GM18520 (cell line): ENCODE results near the gene ITGAL.

Experiments
- ATAC-seq: cut with Tn5 transposase; IDR thresholded peaks from one replicate; pipeline ENCODE4 v1.9.1; 2021; ENCODE audit not compliant: unreplicated experiment

Gene ITGAL

DNA sequence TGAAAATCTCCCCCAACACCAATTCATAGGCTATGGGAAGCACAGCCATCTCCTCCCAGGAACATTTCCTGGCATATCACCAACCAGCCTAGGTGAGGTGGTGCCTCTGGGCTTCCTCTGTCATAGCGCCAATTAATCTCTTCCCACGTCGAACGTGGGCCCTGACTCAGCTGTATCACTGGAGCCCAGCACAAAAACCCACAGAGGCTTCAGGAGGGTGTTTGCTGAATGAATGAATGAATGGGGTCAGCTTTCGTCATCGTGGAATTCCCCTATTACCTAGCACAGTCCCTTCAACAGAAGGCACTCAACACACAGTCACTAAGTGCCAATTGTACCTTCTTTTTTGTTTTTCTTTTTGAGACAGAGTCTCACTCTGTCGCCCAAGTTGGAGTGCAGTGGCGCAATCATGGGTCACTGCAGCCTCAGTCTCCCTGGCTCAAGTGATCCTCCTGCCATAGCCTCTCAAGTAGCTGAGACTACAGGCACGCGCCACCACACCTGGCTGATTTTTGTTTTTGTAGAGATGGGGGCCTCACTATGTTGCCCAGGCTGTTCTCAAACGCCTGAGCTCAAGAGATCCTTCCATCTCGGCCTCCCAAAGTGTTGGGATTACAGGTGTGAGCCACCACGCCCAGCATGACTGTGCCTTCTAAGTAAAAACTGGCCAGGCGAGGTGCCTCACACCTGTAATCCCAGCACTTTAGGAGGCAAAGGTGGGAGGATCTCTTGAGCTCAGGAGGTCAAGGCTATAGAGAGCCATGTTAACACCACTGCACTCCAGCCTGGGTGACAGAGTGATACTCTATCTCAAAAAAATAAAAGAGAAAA is 94.8 kb downstream of the ITGAL start:
- ATAC-seq = no peak

DNA sequence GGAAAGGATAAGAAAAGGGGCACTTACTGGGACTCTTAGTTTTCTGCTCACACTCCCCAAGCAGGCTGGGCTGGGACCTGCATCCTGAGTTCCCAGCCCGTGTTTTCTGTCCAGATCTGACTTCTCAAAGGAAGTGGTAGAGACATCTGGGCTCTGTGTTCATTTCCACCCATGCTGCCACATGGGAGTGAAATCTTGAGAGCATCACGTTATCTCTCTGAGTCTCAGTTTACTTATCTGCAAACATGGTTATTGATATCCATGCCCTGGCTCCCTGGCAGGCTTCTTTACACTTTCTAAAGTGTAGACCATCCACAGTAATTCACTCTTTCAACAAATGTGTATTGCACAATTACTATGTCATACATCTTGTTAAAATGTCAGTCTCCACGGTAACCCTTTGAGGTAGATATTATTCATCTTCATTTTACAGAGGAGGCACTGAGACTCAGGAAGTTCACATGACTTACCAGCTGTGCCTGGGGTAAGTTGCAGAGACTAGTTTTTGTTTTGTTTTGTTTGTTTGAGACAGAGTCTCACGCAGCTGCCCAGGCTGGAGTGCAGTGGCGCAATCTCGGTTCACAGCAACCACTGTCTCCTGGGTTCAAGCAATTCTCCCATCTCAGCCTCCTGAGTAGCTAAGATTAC is 95.6 kb downstream of the ITGAL start:
- ATAC-seq = no peak

- ATAC-seq = no peak
These were observed 96.7 kb downstream of the ITGAL start for GRCh38 chr16:30569281-30569680.

DNA sequence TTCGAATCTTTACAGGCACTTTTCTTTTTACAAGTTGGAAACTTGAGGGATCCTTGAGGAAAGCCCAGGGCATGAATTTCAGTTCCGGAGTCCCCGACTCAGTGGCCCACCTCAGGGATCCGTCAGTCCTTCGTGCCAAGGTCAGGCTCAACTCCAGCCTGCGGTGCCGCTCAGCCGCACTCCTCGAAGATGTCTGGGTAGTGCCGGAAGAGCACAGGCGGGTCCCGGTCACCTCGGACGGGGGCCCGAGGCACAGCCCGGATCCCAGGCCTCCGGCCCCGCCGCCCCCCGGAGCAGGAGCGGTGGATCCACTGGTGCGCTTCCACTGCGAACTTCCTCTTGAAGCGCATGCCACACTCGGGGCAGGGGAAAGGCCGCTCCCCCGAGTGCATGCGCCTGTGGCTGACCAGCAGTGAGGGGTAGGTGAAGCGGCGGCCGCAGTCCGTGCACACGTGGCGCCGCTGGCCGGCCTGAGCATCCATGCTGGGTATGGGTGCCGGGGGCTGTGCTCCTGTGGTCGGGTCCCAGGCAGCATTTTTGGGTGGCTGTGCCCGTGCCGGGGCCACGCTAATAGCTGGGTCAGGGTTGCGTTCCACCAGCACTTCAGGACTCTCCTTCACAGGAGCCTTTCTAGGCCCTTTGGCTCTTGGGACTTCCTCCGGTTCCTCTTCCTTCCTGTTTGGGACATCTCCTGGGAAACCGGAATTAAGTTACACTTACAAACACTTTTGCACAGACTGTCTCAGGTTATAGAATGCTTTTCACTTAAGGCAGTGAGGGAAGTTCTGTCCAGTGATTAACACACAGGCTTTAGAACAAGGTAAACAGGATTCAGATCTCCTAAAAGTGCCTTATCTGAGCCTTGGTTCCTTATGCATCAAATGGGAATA is 97.4 kb downstream of the ITGAL start:
- no peak for ATAC-seq

- no peak for ATAC-seq
These were observed 98.3 kb downstream of the ITGAL start for GRCh38 chr16:30570636-30571444.

DNA sequence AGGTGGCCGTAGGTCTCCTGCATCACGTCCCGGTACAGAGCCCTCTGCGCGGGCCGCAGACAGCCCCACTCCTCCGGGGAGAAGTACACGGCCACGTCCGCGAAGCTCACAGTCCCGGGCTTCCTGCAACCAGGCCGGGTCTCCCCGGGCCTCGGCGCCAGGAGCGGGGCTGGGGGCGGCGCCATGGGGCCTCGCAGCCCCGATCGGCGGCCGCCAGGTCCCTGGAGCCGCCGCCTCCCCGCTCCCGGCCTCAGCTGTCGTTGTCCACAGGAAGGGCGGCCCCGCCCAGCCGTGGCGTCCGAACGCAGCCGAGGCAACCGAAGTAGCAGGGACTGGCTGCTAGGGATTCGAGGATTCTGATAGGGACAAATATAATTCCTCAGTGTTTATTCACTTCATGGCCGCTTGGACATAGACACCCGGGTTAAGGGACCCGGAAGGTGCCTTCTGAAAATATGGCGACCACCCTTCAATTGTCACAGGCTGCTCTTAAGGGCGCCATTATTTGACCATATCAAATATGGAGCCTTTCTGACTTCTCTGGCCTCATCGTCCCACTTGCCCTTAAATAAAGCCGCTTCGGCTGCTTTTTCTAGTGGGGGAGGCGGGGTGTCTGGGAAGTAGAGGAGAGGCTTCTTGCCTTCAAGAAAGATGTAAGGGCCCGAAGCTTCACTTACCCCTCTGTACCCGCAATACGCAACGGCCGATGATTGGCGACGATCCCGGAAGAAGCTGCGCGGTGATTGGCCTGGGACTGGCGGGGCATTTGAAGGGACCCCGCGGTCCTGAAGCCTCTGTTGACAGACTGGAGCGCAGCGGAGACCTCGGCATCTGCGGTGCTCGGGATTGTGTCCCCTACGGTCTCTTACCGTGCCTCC is 99.1 kb downstream of the ITGAL start, which contains the start of gene ZNF688:
Gene ZNF688, minus strand, starts transcription at position 270 of the 878 bp plus-strand sequence. Its CDS starts 85 bp downstream, at position 185.
- ATAC-seq = peak; percentile 53
